Endometrial microvascular endothelial cells (primary cell): ENCODE data around the gene HRH4. TPM values are rescaled to one million over a fixed set of nuclear protein-coding genes. Genes with fewer than 3 reads are reported as not detected.

Source experiments
- in situ Hi-C: cut with HindIII; loops from 2 replicates; pipeline ENCODE4 v1.10.0; 2017; ENCODE audit warnings: low sequenced_read_pairs, low pct_unique_long_range_greater_than_20kb; ENCODE audit errors: inconsistent ontology term
- total RNA-seq: library from RNA; depleted of rRNA; stranded (reverse); fragments of >200 nt; gene quantifications from one replicate; pipeline ENCODE4 v1.2.3, GENCODE V29; 2015; ENCODE audit errors: inconsistent ontology term

Gene HRH4
- total RNA-seq, 1 donor from 2014 or later: not detected

DNA sequence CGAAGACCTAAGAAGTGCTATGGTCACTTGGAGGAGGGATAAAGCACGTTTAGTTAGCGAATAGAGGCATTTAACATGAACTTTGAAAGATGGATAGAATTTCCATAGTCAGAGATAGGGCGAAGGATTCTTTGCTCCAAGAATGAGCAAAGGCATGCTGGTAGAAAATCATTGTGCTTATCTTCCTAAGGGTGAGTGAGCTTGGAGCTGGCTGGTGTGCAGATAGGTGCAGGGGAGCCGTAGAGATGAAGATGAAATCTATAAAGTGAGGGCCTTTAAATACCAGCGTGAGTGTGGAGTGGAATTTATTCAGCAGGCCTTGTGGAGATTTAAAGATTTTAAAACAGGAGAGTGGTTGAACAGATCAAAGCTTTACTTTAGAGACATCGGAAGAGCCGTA lies 1.6 kb downstream of the HRH4 start:
- in situ Hi-C loops: no loop called here

DNA sequence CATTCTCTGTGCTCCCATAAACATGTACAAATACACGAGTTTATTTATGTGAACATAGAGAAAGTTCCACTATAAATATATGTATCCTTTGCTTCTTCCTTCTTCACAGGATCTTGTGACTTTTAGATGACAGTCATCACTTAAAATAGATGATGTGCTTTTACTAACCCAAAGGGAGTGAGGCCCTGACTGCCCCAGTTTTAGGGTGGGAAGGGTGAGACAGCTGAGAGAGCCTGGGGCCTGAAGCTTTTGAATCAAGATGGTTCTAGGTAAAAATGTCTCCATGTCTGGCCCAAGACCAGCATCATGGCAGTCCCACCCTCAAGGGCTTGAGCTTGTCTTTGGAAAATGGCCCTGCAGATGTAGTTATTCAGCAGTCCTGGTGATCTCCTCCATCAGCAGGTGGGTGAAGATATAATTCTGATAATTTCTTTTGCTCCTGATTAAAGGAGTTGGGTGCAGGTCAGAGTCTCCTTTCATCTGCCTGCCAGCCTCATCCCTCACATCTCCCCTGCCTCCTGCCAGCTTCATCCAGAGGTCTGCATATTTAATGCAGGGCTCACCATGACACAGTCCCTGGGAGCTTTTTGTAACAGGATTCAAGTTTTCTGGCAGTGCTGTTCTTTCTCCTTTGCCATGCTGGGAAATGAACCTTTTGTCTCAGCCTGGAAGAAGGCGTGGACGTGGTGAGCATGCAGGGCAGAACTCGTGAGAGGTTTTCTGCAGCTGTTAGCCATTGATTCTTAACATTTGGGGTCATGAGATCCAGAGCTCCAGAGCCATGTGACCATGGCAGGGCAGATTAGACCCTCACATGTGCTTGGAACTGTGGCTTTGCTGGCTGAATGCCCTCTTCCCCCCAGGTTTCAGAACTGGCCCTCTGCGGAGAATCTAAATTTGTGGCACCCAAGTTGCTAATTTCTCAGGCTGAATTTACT lies 2.7 kb downstream of the HRH4 start:
- in situ Hi-C loops: no loop called here

DNA sequence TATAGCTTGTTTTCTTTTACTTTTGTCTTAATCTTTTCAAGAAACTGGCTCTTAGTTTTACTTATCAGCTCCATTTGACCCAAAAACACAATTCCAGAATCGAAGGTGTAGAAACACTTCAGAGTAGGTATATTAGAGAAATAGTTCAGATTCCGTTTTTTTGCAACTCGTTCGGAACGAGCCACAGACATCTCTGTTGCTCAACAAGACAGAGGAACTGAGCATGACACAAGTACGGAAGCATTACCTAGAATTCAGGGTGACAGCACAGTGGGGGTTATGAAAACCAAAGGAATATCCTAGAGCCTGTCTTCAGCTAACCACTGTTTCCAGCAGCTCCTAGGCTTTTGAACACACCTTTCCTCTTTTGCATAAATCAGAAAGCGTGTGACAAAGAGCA lies 5.0 kb downstream of the HRH4 start:
- in situ Hi-C loops: no loop called here

DNA sequence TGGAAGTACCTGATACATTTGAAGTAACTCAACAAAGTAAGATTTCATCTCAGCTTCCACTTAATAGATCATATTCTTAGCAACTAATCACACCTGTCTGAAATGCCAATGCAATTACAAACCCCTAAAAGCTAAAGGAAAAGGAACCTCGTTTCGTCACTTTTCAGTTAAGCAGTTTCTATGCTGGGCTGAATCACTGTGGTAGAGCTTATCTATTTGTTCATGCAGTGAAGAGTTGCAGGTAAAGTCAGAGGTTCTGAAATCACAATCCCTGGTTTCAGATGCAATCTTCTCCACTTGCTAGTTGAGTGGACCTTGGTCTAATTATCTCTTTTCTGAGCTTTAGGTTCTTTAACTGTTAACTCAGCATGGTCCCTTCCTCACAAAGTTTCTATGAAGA lies 6.3 kb downstream of the HRH4 start:
- in situ Hi-C loops: no loop called here

DNA sequence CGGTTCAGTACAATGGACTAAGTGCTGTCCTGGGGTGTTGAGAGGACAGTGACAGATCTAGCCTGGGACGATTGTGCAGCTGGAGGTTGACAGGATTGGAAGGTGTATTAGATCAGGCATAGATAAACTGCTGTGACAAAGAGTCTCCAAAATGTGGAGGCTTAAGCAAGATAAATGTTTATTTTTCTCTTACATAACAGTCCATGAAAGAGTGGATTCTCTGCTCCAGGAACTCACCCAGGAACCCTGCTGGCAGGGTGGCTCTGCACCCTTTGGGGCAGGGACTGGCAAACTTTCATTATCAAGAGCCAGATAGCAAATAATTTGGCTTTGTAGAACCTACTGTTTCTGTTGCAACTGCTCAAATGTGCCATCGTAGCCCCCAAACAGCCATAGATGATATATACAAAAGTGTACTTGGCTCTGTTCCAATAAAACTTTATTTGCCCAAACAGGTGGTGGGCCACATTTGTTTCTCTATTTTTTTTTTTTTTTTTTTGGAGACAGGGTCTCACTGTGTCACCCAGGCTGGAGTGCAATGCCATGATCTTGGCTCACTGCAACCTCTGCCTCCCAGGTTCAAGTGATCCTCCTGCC lies 9.7 kb downstream of the HRH4 start:
- in situ Hi-C loops: no loop called here

DNA sequence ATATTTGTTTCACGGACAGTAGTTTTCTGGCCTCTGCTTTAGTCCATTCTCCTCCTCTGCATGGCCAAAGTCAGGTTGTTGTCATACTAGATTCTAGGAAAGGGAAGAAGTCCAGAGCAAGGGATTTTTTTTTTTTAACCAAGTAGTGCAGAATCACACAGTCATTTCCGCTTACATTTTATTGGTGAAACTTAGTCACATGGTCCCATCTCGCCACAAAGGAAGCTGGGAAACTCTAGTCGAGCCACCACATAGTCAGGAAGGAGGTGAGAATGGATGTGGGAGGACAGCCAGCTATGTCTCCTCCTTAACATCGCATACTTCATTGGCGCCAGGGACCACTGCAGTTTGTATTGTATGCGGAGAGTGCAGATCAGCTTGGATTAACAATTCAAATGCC lies 10.4 kb downstream of the HRH4 start:
- in situ Hi-C loops: no loop called here

DNA sequence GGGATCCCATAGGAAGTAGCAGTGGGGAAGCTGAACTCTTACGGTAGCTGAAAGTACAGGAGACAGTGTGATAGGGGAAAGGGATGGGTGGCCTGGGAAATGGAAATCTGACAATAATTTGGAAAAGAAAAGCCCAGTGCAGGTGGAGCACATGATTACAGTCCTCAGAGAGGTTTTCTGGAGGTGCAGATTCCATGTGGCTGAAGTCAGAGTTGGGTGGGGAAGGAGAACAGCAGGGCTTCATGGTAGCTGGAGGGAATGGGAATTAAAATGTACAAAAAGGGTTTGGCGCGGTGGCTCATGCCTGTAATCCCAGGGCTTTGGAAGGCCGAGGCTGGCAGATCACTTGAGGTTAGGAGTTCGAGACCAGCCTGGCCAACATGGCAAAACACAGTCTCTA lies 12.2 kb downstream of the HRH4 start:
- in situ Hi-C loops: no loop called here

DNA sequence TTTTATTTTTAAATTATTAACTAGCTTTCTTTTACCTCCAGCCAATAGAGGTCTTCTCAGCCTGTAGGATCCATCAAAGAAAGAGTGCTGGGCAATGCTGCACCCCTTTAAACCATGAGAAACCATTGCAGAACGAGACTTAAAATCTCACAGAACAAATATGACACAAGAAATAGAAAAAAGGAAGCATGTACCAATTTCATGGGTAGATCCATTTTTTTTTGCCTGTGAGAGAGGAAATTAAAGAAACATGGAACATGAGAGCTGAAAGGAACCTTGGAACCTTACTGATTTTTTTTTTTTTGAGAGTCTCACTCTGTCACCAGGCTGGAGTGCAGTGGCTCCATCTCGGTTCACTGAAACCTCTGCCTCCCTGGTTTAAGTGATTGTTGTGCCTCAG lies 14.0 kb downstream of the HRH4 start:
- in situ Hi-C loops: no loop called here

DNA sequence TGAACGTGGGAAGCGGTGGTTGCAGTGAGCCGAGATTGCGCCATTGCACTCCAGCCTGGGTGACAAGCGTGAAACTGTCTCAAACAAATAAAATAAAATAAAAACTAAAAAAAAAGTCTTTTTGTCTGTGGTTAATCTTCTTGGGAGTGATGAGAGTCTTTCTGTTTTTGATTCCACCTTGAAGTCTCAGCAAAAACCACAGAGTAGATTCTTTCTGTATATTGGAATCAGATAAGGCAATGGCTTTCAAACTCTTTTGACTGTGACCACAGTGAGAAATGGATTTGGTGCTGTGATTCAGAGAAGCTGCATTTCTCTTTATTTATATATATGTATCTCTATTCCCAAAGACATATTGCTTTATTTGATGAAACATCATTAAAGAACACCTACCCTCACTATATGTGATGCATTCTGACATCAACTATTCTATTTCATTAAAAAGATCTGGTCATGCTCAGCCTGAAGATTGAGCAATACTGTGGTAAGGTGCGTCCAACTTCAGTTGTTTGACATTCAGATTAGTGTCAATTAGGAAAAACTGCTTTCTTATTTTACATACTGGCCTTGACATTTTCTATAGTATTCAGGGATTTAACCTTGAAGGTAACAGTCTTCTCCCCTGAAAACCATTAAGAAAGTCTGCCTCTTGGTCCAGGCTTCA lies 15.6 kb downstream of the HRH4 start:
- in situ Hi-C loops: no loop called here

DNA sequence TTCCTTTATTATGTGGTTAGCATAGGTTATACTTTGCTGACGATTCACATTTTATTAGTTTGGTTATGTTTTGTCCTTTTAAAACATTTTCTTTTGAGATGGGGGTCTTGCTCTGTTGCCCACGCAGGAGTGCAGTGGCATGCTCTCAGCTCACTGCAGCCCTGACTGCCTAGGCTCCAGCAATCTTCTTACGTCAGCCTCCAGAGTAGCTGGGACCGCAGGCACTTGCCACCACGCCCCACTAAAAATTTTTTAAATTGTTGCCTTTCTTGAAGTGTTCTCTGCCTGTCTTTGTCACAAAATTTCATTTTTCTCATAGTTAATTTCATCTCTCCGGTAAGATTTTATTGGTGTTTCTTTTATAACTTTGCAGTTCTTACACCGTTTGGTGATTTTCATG lies 18.9 kb downstream of the HRH4 start:
- in situ Hi-C loops: no loop called here

DNA sequence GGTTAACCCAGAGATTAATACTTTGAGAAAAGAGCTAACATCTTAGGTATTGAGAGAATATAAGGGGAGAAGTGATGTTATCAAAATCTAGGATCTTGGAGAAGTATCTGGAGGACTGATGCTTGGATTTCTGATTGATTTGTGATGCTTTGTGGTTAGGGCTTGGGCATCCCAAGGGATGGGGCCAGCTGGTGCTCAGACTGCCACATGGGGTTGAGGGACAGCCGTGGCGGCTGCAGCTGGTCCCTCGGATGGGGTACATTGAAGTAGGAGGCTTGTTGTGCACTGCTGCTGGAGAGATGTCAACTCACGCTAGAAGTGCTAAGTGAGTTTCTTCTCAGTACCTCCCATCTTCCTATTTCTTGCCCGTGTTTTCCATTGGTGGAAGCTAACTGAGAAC lies 22.4 kb downstream of the HRH4 start:
- in situ Hi-C loops: no loop called here

DNA sequence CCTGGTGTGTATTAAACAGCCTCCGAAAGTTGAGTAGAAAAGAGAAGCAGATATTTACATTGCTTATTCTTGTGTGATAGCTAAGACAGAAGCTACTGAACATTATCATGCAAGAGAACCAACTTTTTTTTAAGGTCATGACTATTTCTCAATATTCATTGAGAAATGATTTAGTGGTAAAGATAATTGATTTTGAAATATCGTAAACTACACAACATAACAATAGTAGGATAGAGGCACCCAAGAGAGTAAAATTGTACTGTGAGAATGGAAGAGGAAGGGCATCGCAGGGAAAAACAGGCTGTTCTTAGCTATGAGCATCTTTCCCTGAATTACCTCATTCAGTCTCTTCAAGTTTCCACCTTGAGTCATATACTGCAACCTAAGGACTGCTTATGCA lies 25.2 kb downstream of the HRH4 start:
- in situ Hi-C loops: no loop called here

DNA sequence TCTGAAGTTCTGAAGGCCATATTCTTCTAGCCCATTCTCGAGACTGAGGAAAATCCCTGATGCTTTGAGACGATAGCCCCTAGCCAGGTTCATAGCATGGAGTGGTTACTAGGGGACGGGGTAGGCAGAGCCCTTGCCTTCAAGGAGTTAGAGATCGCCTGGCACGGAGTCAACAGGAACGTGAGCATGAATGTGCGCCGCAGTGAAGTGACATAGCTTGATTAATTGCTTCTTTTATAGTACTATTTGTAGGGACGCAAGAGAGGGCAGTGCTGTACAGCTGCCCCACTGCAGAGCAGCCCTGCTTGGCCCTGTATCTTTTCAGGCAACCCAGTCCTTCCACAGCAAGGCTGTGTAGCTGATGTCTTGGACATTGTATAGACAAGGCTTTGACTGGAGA lies 26.2 kb downstream of the HRH4 start:
- in situ Hi-C loops: no loop called here

DNA sequence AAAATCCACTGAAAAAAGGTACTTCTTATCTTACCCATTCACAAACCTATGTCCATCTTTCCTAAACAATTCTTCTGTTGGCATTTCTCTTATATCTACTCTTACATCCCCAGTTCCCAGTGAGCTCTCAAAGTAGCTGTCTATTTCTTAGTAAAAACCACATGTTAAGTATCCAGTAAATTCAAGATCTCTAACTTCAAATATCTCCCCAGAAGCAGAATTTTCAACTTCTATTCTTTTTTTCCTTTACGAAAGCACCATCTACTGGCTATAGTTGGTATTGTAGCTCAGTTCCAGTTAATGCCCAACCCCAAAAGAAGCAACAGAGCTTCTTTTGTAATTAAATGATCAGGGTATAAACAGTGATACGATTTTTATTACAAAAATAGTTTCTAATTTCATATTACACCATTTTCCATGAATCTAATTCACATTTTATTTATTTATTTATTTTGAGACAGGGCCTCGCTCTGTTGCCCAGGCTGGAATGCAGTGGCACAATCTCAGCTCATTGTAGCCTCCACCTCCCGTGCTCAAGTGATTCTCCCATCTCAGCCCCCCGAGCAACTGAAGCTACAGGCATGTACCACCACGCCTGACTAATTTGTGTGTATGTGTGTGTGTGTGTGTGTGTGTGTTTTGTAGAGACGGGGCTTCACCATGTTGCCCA lies 28.5 kb downstream of the HRH4 start:
- in situ Hi-C loops: no loop called here

DNA sequence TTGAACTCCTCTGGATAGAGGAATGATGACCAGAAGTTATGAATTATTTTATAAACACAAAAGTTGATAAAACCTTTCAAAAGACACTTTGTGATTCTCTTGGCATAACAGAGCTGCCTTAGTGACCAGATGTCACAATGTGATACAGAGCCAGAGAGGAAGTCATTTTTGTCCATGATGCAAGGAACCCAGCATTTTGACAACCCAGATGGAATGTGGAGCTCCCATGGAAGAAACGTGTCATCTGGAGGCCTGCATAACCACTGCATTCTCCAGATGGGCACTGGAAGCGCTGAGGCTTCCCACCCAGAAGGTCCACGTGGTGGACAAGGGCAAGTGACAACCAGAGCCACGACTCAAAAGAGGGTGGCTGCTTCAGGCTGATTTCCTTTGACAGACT lies 30.1 kb downstream of the HRH4 start:
- in situ Hi-C loops: no loop called here

DNA sequence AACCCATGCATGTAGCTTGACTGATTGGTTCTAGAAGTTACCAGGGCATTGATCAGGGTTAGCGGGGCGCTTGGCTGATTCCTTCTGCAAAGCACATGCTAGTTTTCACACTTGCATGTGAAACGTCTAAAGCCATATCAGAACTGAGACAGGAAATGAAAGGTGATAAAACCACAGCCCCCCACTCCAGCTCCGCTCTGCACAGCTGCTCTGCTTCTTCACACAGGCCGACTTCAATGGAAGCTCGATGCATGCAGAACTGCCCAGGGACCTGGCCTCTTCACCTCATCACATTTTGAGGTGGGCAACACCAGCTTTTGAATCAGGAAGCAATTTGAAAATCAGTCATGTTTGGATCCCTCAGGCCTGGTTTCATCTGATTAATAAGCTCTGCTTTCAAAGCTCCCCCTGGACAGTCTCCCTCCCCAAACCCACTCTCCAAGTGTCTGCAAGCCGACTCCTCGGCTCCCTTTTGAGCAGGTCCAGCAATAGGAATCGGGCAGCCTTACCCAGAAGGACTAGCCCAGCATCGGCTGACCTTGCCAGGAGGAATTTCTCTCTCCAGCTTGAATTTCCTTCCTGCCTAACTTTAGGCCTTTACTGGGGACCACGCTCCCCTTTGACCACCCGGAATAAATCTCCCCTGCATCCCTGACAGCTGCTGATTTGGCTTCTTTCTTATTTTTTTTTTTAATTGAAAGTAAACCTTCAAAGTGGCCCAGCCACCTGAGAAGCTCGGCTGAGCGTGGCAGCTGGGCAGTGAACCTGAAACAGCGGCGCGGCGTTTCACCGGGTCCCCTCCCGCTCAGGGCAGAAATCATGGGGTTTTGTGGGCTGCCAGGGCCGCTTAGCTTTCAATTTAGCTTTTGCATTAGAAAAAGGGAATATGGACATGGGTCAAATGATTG lies 31.7 kb downstream of the HRH4 start:
- in situ Hi-C loops: no loop called here

DNA sequence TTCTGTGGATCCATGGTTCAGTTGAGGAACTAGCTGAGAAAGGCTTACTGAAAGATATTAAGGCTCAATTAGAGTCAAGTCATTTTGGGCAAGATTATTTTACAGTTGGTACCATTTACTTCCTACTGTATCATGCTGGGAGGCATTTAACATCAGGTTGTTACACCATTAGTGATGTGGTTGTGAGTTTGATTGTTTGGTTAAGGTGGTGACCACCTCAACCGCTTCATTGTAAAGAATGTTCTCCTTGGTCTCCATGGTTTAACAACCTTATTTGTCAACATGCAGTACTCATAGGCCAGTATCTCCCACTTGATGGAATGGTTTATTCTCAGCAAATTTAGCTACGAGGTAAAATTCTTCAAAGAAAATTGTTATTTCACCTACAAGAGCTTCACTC lies 34.1 kb downstream of the HRH4 start:
- in situ Hi-C loops: no loop called here

DNA sequence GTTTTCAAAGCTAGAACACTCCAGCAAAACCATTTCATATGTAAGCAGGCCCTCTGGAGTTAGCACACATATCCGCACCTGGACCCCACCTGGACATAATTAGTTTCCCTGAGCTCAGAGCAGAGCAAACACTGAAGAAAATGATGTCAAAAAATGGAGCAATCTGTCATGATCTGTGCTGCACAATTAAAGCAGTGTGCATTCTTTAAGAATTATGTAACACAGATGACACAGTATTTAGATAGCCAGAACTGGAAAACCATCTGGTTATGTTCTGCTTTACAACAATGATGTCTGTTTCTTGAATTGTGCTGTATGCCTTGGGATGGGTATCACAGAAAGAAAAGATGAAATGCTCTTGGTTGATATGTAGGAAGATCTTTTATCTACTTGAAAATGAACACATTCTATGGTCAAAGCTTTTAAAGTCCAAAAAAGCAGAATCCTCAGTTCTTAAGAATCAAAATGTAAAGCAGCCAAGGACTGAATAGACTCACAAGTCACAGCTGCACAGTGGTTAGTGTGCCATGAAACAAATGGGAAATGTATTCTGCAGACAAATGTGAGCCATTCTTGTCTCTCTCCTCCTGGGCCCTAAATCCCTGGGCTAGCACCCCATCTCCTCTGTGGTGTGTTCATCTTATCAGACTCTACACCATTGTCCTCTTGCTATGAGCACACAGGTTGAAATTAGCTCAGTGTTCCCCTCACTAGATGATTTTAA lies 36.8 kb downstream of the HRH4 start:
- in situ Hi-C loops: no loop called here
